Choroid plexus epithelial cell (primary cell): ENCODE measurements around the gene PPP5C.
"Not testable (repeated sequence)": the region's sequence is repeated elsewhere in the genome, so short reads cannot be mapped to it uniquely, and the experiment has no call there.

ENCODE experiments used
- DNase-seq: peaks from one replicate; pipeline ENCODE4 v3.0.0-alpha.2; 2010; ENCODE audit warnings: low read depth
- H3K4me3 ChIP-seq: 2 replicates; pipeline ENCODE4 v1.5.1; 2011; ENCODE audit warnings: low read depth, mild to moderate bottlenecking, control low read depth, low read length, moderate library complexity
- CTCF ChIP-seq: conservative IDR thresholded peaks from 2 replicates; pipeline ENCODE4 v1.5.1; 2011; ENCODE audit warnings: low read depth, mild to moderate bottlenecking, control low read depth, inconsistent platforms, low read length, moderate library complexity

The PPP5C gene

GRCh38 chr19:46392252-46392801, 45.4 kb downstream of the PPP5C start:
- peak; percentile 71 for DNase-seq
- H3K4me3 ChIP-seq, result no peak overlapping the region
- no peak for TF ChIP-seq CTCF

GRCh38 chr19:46392837-46393236, 46.0 kb downstream of the PPP5C start:
- DNase-seq, result no peak
- no peak overlapping the region for H3K4me3 ChIP-seq
- no peak for TF ChIP-seq CTCF

DNA sequence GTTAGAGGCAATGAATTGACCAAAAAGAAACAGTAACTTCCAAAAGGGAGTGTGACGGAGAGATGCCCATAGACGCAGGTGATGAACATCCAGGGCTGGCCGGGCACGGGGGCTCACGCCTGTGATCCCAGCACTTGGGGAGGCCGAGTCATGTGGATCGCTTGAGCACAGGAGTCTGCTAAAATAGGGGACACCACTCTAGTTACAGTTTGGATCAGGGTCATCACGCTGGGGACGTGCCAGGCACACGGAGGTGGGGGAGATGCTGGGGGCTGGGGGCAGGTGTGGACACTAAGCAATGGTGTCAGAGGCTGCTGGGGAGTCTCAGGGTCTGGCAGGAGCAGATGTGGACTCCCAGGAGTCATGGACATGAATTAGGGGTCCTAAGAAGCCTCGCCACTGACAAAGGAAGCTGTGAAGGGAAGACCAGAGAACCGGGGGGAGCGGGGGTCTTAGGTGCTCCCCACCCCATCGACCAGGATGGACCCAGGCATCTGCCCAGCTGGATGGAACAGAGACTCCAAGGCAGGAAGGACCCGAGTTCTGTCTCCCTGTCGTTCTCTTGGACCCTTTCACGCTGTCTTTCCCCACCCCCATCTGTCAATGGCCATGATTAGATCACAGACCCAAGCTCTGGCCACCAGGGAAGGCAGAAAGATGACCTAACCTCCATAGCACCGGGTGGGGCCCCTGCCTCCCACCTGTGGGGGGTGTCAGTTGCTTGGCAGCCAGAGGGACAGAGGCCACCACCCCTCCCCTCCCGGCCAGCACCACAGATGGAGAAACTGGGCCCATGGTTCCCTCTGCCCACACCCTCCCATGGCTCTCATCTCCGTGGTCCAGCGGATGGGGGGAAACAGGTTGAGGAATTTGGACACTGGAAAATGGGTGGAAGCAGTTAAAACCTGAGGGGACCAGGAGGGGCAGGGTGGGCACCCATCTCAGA, 46.8 kb downstream of the PPP5C start:
- H3K4me3 ChIP-seq, result no peak overlapping the region
- no peak for DNase-seq
- no peak for TF ChIP-seq CTCF

GRCh38 chr19:46394402-46394797, 47.5 kb downstream of the PPP5C start:
- DNase-seq, result no peak
- no peak for TF ChIP-seq CTCF
- H3K4me3 ChIP-seq, result no peak overlapping the region

DNA sequence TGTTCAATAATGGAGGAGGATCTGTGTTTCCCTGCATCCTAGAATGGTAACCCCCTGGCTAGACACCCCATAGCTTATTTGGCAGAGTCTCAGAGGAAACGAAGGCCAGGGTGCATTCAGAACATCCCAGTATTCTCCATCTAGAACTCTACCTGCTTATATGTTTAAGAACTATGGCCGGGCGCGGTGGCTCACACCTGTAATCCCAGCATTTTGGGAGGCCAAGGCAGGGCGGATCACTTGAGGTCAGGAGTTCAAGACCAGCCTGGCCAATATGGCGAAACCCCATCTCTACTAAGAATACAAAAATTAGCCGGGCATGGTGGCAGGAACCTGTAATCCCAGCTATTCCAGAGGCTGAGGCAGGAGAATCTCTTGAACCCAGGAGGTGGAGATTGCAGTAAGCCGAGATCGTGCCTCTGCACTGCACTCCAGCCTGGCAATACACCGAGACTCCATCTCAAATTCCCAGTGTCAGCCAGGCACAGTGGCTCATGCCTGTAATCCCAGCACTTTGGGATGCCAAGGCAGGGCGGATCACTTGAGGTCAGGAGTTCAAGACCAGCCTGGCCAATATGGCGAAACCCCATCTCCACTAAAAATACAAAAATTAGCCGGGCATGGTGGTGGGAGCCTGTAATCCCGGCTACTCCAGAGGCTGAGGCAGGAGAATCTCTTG, 51.1 kb downstream of the PPP5C start:
- DNase-seq, result not testable (repeated sequence)

GRCh38 chr19:46402725-46403124, 55.8 kb downstream of the PPP5C start:
- DNase-seq, result no peak
- no peak overlapping the region for H3K4me3 ChIP-seq
- no peak for TF ChIP-seq CTCF

More for the DNA sequence above, 51.1 kb downstream of the PPP5C start:
- H3K4me3 ChIP-seq, result not testable (repeated sequence)

DNA sequence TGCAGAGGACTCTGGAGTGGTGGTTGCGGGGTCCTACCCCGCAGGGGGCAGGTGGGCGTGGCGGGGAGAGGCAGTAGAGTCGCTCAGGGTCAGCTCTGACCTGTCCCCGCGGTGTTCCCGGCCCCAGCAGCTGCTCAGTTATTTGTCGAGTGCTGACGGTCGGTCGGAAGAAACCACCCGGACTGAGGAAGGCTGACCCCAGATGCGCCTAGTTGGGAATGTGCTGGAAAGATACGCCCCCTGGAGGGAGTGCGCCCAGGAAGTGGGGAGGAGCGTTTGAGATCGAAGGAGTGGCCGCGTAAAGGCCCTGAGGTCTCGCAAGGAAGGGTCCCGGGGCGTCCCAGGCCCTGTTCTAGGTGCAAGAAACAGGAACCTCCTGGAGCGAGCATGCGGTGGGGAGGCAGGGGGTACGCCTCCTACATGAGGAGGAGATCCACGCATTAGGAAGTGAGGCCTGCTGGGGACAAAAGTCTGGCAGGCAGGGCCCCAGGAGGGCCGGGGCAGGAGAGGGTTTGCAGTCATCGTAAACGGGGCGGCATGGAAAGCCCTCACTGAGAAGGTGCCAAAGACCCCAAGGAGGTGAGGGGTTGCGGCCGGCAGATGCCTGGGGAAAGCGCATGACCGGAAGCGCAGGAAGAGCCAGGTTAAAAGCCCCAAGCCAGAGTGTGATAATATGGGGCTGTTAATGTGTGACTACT, 57.3 kb downstream of the PPP5C start:
- peak; percentile 11 for TF ChIP-seq CTCF
- DNase-seq, result no peak
- H3K4me3 ChIP-seq, result peak overlapping the region; percentile 50
